GM23338 (cell line): ENCODE results near the gene MFSD6.
"Not testable (repeated sequence)": the region's sequence is repeated elsewhere in the genome, so short reads cannot be mapped to it uniquely, and the experiment has no call there.

ENCODE experiments used
- CREB1 ChIP-seq: fragments of 250-450 bp; sonication (Bioruptor Pico); IDR thresholded peaks from 2 replicates; pipeline ENCODE4 v1.5.0; 2020; ENCODE audit warnings: low read depth, mild to moderate bottlenecking, moderate library complexity
- EZH2 ChIP-seq: fragments of 200-600 bp; sonication (generic); IDR thresholded peaks from one replicate; pipeline ENCODE4 v1.8.0; 2017; ENCODE audit warnings: antibody characterized with exemption, mild to moderate bottlenecking, low read depth; ENCODE audit not compliant: unreplicated experiment
- EZH2phosphoT487 ChIP-seq: fragments of 200-600 bp; sonication (generic); IDR thresholded peaks from one replicate; pipeline ENCODE4 v1.8.1; 2018; ENCODE audit warnings: antibody characterized with exemption; ENCODE audit not compliant: unreplicated experiment
- JUNB ChIP-seq: IDR thresholded peaks from one replicate; pipeline ENCODE4 v1.6.1; 2016; ENCODE audit warnings: antibody characterized with exemption; ENCODE audit not compliant: unreplicated experiment
- POLR2AphosphoS5 ChIP-seq: IDR thresholded peaks from 2 replicates; pipeline ENCODE4 v1.6.1; 2016; ENCODE audit warnings: antibody characterized with exemption, low read depth
- ZNF114 ChIP-seq: fragments of 250-450 bp; sonication (Bioruptor Pico); IDR thresholded peaks from 2 replicates; pipeline ENCODE4 v1.5.0; 2020; ENCODE audit warnings: mild to moderate bottlenecking, moderate library complexity
- TF ChIP-seq, protein P1 (sequence below): IDR thresholded peaks from one replicate; pipeline ENCODE4 v1.6.1; 2018; ENCODE audit warnings: antibody characterized with exemption; ENCODE audit not compliant: unreplicated experiment
- TF ChIP-seq, protein P2 (sequence below), 2 experiments: fragments of 200-600 bp in 1 of 2; sonication (generic) in 1 of 2; conservative IDR thresholded peaks; 2 replicates each; pipeline versions ENCODE4 v1.5.1 to v1.6.1; 2016 to 2017; ENCODE audit warnings: antibody characterized with exemption in 2 of 2, low read depth in 2 of 2, mild to moderate bottlenecking in 2 of 2, moderate library complexity in 1 of 2
- TF ChIP-seq, protein P3 (sequence below): IDR thresholded peaks from 2 replicates; pipeline ENCODE4 v1.6.1; 2016; ENCODE audit warnings: antibody characterized with exemption

DNA sequence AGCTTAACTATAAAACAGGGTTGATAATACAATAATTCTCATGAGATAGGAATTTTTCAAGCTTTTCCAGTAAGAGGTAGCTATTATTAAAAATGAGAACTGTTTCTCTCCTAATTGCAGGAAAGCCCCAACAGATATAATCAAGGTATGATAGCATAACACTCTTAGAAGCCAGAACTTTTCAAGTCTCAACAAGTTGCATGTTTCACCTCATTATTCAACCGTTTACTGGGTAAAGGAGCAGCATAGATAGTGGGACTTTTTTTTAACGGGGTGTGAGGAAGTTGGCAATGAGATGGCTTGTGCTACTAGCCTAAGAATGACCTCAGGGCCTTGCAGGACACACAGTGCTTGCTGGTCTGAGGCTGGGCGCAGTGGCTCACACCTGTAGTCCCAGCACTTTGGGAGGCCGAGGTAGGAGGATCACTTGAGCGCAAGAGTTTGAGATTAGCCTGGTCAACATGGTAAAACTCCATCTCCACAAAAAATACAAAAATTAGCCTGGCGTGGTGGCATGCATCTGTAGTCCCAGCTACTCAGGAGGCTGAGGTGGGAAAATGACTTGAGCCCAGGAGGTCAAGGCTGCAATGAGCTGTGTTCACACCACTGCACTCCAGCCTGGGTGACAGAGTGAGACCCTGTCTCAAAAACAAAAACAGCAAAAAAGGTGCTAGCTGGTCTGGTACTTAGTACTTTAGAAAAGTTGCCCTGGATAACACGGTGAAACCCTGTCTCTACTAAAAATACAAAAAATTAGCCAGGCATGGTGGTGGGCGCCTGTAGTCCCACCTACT lies 49.3 kb upstream of the MFSD6 start:
- TF ChIP-seq, protein P1, sequence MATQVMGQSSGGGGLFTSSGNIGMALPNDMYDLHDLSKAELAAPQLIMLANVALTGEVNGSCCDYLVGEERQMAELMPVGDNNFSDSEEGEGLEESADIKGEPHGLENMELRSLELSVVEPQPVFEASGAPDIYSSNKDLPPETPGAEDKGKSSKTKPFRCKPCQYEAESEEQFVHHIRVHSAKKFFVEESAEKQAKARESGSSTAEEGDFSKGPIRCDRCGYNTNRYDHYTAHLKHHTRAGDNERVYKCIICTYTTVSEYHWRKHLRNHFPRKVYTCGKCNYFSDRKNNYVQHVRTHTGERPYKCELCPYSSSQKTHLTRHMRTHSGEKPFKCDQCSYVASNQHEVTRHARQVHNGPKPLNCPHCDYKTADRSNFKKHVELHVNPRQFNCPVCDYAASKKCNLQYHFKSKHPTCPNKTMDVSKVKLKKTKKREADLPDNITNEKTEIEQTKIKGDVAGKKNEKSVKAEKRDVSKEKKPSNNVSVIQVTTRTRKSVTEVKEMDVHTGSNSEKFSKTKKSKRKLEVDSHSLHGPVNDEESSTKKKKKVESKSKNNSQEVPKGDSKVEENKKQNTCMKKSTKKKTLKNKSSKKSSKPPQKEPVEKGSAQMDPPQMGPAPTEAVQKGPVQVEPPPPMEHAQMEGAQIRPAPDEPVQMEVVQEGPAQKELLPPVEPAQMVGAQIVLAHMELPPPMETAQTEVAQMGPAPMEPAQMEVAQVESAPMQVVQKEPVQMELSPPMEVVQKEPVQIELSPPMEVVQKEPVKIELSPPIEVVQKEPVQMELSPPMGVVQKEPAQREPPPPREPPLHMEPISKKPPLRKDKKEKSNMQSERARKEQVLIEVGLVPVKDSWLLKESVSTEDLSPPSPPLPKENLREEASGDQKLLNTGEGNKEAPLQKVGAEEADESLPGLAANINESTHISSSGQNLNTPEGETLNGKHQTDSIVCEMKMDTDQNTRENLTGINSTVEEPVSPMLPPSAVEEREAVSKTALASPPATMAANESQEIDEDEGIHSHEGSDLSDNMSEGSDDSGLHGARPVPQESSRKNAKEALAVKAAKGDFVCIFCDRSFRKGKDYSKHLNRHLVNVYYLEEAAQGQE: not testable (repeated sequence)
- TF ChIP-seq POLR2AphosphoS5; CREB1; JUNB; EZH2; EZH2phosphoT487; ZNF114 (CRISPR knock-in tag): not testable (repeated sequence)
- TF ChIP-seq, protein P2, sequence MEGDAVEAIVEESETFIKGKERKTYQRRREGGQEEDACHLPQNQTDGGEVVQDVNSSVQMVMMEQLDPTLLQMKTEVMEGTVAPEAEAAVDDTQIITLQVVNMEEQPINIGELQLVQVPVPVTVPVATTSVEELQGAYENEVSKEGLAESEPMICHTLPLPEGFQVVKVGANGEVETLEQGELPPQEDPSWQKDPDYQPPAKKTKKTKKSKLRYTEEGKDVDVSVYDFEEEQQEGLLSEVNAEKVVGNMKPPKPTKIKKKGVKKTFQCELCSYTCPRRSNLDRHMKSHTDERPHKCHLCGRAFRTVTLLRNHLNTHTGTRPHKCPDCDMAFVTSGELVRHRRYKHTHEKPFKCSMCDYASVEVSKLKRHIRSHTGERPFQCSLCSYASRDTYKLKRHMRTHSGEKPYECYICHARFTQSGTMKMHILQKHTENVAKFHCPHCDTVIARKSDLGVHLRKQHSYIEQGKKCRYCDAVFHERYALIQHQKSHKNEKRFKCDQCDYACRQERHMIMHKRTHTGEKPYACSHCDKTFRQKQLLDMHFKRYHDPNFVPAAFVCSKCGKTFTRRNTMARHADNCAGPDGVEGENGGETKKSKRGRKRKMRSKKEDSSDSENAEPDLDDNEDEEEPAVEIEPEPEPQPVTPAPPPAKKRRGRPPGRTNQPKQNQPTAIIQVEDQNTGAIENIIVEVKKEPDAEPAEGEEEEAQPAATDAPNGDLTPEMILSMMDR (conservative IDR thresholded peaks at IDR 0.05; ENCODE audit: low read depth in 2 of 2): not testable (repeated sequence)
- TF ChIP-seq, protein P3, sequence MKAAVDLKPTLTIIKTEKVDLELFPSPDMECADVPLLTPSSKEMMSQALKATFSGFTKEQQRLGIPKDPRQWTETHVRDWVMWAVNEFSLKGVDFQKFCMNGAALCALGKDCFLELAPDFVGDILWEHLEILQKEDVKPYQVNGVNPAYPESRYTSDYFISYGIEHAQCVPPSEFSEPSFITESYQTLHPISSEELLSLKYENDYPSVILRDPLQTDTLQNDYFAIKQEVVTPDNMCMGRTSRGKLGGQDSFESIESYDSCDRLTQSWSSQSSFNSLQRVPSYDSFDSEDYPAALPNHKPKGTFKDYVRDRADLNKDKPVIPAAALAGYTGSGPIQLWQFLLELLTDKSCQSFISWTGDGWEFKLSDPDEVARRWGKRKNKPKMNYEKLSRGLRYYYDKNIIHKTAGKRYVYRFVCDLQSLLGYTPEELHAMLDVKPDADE: not testable (repeated sequence)
